CD4-positive, CD25-positive, alpha-beta regulatory T cell (primary cell): ENCODE data around the gene SIGLEC11. TPM values are rescaled to one million over a fixed set of nuclear protein-coding genes. Genes with fewer than 3 reads are reported as not detected.

Experiments
- ATAC-seq, 2 donors: fragments of 150-1000 bp; cut with Tn5 transposase; one replicate each; pipeline ENCODE4 v1.10.0; 2021; ENCODE audit warnings: low read depth in 2 of 2, moderate number of reproducible peaks in 2 of 2, moderate library complexity in 1 of 2
- DNase-seq, 3 donors: peaks; one replicate each; pipeline versions ENCODE4 v3.0.0 to v3.0.0-alpha.2; 2012 to 2022; ENCODE audit warnings: mixed read lengths in 1 of 3
- H3K27ac ChIP-seq: one replicate; pipeline ENCODE4 v1.7.0; 2013; ENCODE audit warnings: mild to moderate bottlenecking, low read length; ENCODE audit not compliant: insufficient read depth, poor library complexity, severe bottlenecking
- H3K27me3 ChIP-seq: one replicate; pipeline ENCODE4 v1.7.0; 2013; ENCODE audit warnings: low read length; ENCODE audit not compliant: control insufficient read depth, insufficient read depth
- H3K36me3 ChIP-seq: one replicate; pipeline ENCODE4 v1.7.0; 2013; ENCODE audit warnings: mild to moderate bottlenecking, low read length, moderate library complexity; ENCODE audit not compliant: control insufficient read depth, insufficient read depth
- H3K4me1 ChIP-seq: 2 replicates; pipeline ENCODE4 v1.7.0; 2013; ENCODE audit warnings: mild to moderate bottlenecking, low read length; ENCODE audit not compliant: insufficient read depth, control insufficient read depth, poor library complexity, severe bottlenecking
- H3K4me3 ChIP-seq: one replicate; pipeline ENCODE4 v1.7.0; 2013; ENCODE audit warnings: low read depth, mild to moderate bottlenecking, low read length, moderate library complexity
- H3K9me3 ChIP-seq, 2 experiments: 1 replicate in 1 of 2; 2 replicates in 1 of 2; pipeline ENCODE4 v1.7.0; 2013; ENCODE audit warnings: low read length in 2 of 2, mild to moderate bottlenecking in 1 of 2, moderate library complexity in 1 of 2; ENCODE audit not compliant: control insufficient read depth in 2 of 2
- H3K27ac Mint-ChIP-seq, 3 donors: one replicate each; pipeline ENCODE4 v1.8.0; 2020 to 2022; ENCODE audit warnings: mild to moderate bottlenecking in 3 of 3, mixed read lengths in 3 of 3, moderate library complexity in 2 of 3
- H3K27me3 Mint-ChIP-seq: one replicate; pipeline ENCODE4 v1.8.0; 2022; ENCODE audit warnings: mild to moderate bottlenecking, mixed read lengths
- H3K36me3 Mint-ChIP-seq: one replicate; pipeline ENCODE4 v1.8.0; 2020; ENCODE audit warnings: mixed read lengths
- H3K4me1 Mint-ChIP-seq, 4 donors: one replicate each; pipeline ENCODE4 v1.8.0; 2020 to 2022; ENCODE audit warnings: mixed read lengths in 4 of 4, mild to moderate bottlenecking in 1 of 4
- H3K4me3 Mint-ChIP-seq, 4 donors: one replicate each; pipeline ENCODE4 v1.8.0; 2020 to 2022; ENCODE audit warnings: mild to moderate bottlenecking in 4 of 4, mixed read lengths in 4 of 4, moderate library complexity in 3 of 4
- H3K9me3 Mint-ChIP-seq, 7 donors: one replicate each; pipeline ENCODE4 v1.8.0; 2020 to 2022; ENCODE audit warnings: mixed read lengths in 7 of 7, mild to moderate bottlenecking in 3 of 7, moderate library complexity in 2 of 7
- polyA plus RNA-seq, 4 donors: library from polyadenylated mRNA; unstranded; fragments of 300-500 nt; fragmentation: Illumina TruSeq; gene quantifications; one replicate each; pipeline ENCODE4 v1.2.3, GENCODE V29; 2021
- total RNA-seq: library from RNA; stranded (reverse); gene quantifications from one replicate; pipeline ENCODE4 v1.2.3, GENCODE V29; 2022

Gene SIGLEC11
- total and polyA plus RNA-seq, 5 donors from 2014 or later, result not detected

- peaks cover 0 to 3% (median 0%) of the 10 kb centered on the region in 7 donors for H3K9me3 Mint-ChIP-seq
- H3K4me1 Mint-ChIP-seq, result peaks cover 9 to 67% (median 25%) of the 10 kb centered on the region in 4 donors
- DNase-seq (no peak), ATAC-seq (peak in 1 of 2 donors; percentile 38)
- Histone ChIP-seq H3K36me3 (peaks cover 51% of the 10 kb centered on the region), H3K27me3 (no peaks in the 10 kb centered on the region), H3K27ac (no peak overlapping the region), H3K9me3 (no peaks in the 10 kb centered on the region), H3K4me3 (no peak overlapping the region), H3K4me1 (peaks cover 24% of the 10 kb centered on the region)
- peak overlapping the region in 1 of 3 donors; percentile 63 for H3K27ac Mint-ChIP-seq
- H3K4me3 Mint-ChIP-seq, result peak overlapping the region in 1 of 4 donors; percentile 38
- peaks cover 18% of the 10 kb centered on the region for H3K36me3 Mint-ChIP-seq
- H3K27me3 Mint-ChIP-seq, result peaks cover 3% of the 10 kb centered on the region
Observed at GRCh38 chr19:49923055-49924003, 37.6 kb downstream of the SIGLEC11 start.

GRCh38 chr19:49921871-49922795 lies 38.8 kb downstream of the SIGLEC11 start:
- H3K27me3 Mint-ChIP-seq, result no peaks in the 10 kb centered on the region
- peak overlapping the region in 1 of 3 donors; percentile 89 for H3K27ac Mint-ChIP-seq
- H3K9me3 Mint-ChIP-seq, result peaks cover 0 to 3% (median 0%) of the 10 kb centered on the region in 7 donors
- H3K4me1 Mint-ChIP-seq, result peaks cover 6 to 58% (median 15%) of the 10 kb centered on the region in 4 donors
- Histone ChIP-seq H3K27ac (peak overlapping the region; percentile 10), H3K27me3 (no peaks in the 10 kb centered on the region), H3K36me3 (peaks cover 52% of the 10 kb centered on the region), H3K9me3 (no peaks in the 10 kb centered on the region), H3K4me1 (peaks cover 13% of the 10 kb centered on the region), H3K4me3 (no peak overlapping the region)
- H3K36me3 Mint-ChIP-seq, result peaks cover 15% of the 10 kb centered on the region
- ATAC-seq (peak in 1 of 2 donors; percentile 16), DNase-seq (no peak)
- peak overlapping the region in 1 of 4 donors; percentile 4 for H3K4me3 Mint-ChIP-seq

GRCh38 chr19:49920624-49921363 lies 40.2 kb downstream of the SIGLEC11 start:
- Mint-ChIP-seq H3K36me3 (peaks cover 22% of the 10 kb centered on the region), H3K4me1 (peaks cover 5 to 51% (median 13%) of the 10 kb centered on the region in 4 donors)

GRCh38 chr19:49918089-49918488 lies 42.9 kb downstream of the SIGLEC11 start:
- Mint-ChIP-seq H3K4me3 (no peak overlapping the region), H3K4me1 (peaks cover 5 to 42% (median 15%) of the 10 kb centered on the region in 4 donors), H3K9me3 (no peaks in the 10 kb centered on the region), H3K27me3 (no peaks in the 10 kb centered on the region), H3K36me3 (peaks cover 32% of the 10 kb centered on the region), H3K27ac (no peak overlapping the region)
- H3K4me1 ChIP-seq, result peaks cover 4% of the 10 kb centered on the region
- H3K9me3 ChIP-seq, result no peaks in the 10 kb centered on the region
- H3K27me3 ChIP-seq, result no peaks in the 10 kb centered on the region
- ATAC-seq (no peak), DNase-seq (no peak)
- no peak overlapping the region for H3K4me3 ChIP-seq
- no peak overlapping the region for H3K27ac ChIP-seq
- peaks cover 41% of the 10 kb centered on the region for H3K36me3 ChIP-seq

More at GRCh38 chr19:49920624-49921363, 40.2 kb downstream of the SIGLEC11 start:
- H3K27me3 Mint-ChIP-seq, result no peaks in the 10 kb centered on the region
- H3K36me3 ChIP-seq, result peaks cover 51% of the 10 kb centered on the region
- H3K9me3 ChIP-seq, result no peaks in the 10 kb centered on the region
- no peak for ATAC-seq
- H3K27me3 ChIP-seq, result no peaks in the 10 kb centered on the region
- H3K4me3 Mint-ChIP-seq, result no peak overlapping the region
- no peak overlapping the region for H3K27ac Mint-ChIP-seq
- H3K4me1 ChIP-seq, result peaks cover 8% of the 10 kb centered on the region
- peaks cover 0 to 3% (median 0%) of the 10 kb centered on the region in 7 donors for H3K9me3 Mint-ChIP-seq
- no peak overlapping the region for H3K27ac ChIP-seq
- DNase-seq, result no peak
- H3K4me3 ChIP-seq, result no peak overlapping the region

- no peak overlapping the region for H3K27ac ChIP-seq
- peaks cover 5 to 46% (median 19%) of the 10 kb centered on the region in 4 donors for H3K4me1 Mint-ChIP-seq
- no peaks in the 10 kb centered on the region for H3K27me3 ChIP-seq
- H3K36me3 ChIP-seq, result peaks cover 39% of the 10 kb centered on the region
- H3K27ac Mint-ChIP-seq, result no peak overlapping the region
- H3K36me3 Mint-ChIP-seq, result peaks cover 38% of the 10 kb centered on the region
- ATAC-seq (peak in 1 of 2 donors; percentile 28), DNase-seq (no peak)
- peaks cover 4% of the 10 kb centered on the region for H3K4me1 ChIP-seq
- no peaks in the 10 kb centered on the region for H3K27me3 Mint-ChIP-seq
- no peaks in the 10 kb centered on the region for H3K9me3 Mint-ChIP-seq
- no peak overlapping the region for H3K4me3 Mint-ChIP-seq
- H3K9me3 ChIP-seq, result no peaks in the 10 kb centered on the region
- H3K4me3 ChIP-seq, result no peak overlapping the region
Observed at GRCh38 chr19:49916839-49917733, 43.9 kb downstream of the SIGLEC11 start.

GRCh38 chr19:49915271-49915670 lies 45.7 kb downstream of the SIGLEC11 start:
- H3K27me3 Mint-ChIP-seq, result no peaks in the 10 kb centered on the region
- H3K36me3 ChIP-seq, result peaks cover 29% of the 10 kb centered on the region
- peaks cover 11% of the 10 kb centered on the region for H3K4me1 ChIP-seq
- H3K27ac Mint-ChIP-seq, result peak overlapping the region in 2 of 3 donors; percentile 39 to 67
- H3K4me3 Mint-ChIP-seq, result no peak overlapping the region
- H3K36me3 Mint-ChIP-seq, result peaks cover 37% of the 10 kb centered on the region
- H3K9me3 ChIP-seq, result no peaks in the 10 kb centered on the region
- H3K4me3 ChIP-seq, result no peak overlapping the region
- no peak for DNase-seq
- H3K27me3 ChIP-seq, result no peaks in the 10 kb centered on the region
- no peaks in the 10 kb centered on the region for H3K9me3 Mint-ChIP-seq
- H3K4me1 Mint-ChIP-seq, result peaks cover 16 to 47% (median 23%) of the 10 kb centered on the region in 4 donors
- H3K27ac ChIP-seq, result no peak overlapping the region
- ATAC-seq, result no peak
